GM12801 (cell line): ENCODE measurements around the gene DIP2C.

Source experiments
- CTCF ChIP-seq: IDR thresholded peaks from one replicate; pipeline ENCODE4 v1.5.1; 2011; ENCODE audit warnings: control low read depth; ENCODE audit not compliant: insufficient read length; ENCODE audit errors: extremely low read depth

The DIP2C gene

GRCh38 chr10:634256-634655 is 55.2 kb downstream of the DIP2C start:
- no peak for TF ChIP-seq CTCF

- no peak for TF ChIP-seq CTCF
Observed at GRCh38 chr10:633279-634245, 55.9 kb downstream of the DIP2C start.

GRCh38 chr10:631266-631665 is 58.2 kb downstream of the DIP2C start:
- no peak for TF ChIP-seq CTCF

GRCh38 chr10:630581-631073 is 58.8 kb downstream of the DIP2C start:
- no peak for TF ChIP-seq CTCF

GRCh38 chr10:629186-629998 is 60.1 kb downstream of the DIP2C start:
- TF ChIP-seq CTCF = no peak

- no peak for TF ChIP-seq CTCF
Observed at GRCh38 chr10:628386-629045, 61.0 kb downstream of the DIP2C start.
